B cell (primary cell): ENCODE measurements around the gene SPRR3. TPM values are rescaled to one million over a fixed set of nuclear protein-coding genes. Genes with fewer than 3 reads are reported as not detected.

Source experiments
- ATAC-seq: fragments of 200-7000 bp; cut with Tn5 transposase; one replicate; pipeline ENCODE4 v1.10.0; 2021; ENCODE audit warnings: low read depth, mild to moderate bottlenecking, moderate number of reproducible peaks, moderate library complexity
- CTCF ChIA-PET: fragments of 350-600 bp; sonication (Branson Sonifier 250); formaldehyde crosslinking; loops from one replicate; lab custom pipeline; 2021; ENCODE audit warnings: antibody characterized with exemption, inconsistent platforms; lab: Charles Lee
- POLR2A ChIA-PET: fragments of 350-600 bp; sonication (Branson Sonifier 250); formaldehyde crosslinking; loops from one replicate; lab custom pipeline; 2021; ENCODE audit warnings: antibody characterized with exemption; lab: Charles Lee
- DNase-seq: peaks from one replicate; pipeline ENCODE4 v3.0.0; 2013
- H2AFZ ChIP-seq: 2 replicates; pipeline ENCODE4 v1.6.1; 2012; ENCODE audit warnings: mild to moderate bottlenecking, low read depth, low read length; ENCODE audit not compliant: insufficient read depth, poor library complexity, severe bottlenecking
- H3K27ac ChIP-seq, 2 donors: 1 replicate in 1 of 2; 2 replicates in 1 of 2; pipeline ENCODE4 v1.5.1; 2012 to 2013; ENCODE audit warnings: low read length in 2 of 2, mild to moderate bottlenecking in 2 of 2, moderate library complexity in 1 of 2
- H3K27me3 ChIP-seq, 4 experiments: fragments of 200-600 bp in 1 of 4; sonication (generic) in 1 of 4; replicated peaks in 1 of 4; 1 replicate in 2 of 4; 2 replicates in 2 of 4; pipeline versions ENCODE4 v1.6.1 to v1.7.0; 2013 to 2016; ENCODE audit warnings: low read length in 3 of 4, mild to moderate bottlenecking in 2 of 4, mixed read lengths in 1 of 4, moderate library complexity in 1 of 4; ENCODE audit not compliant: insufficient read depth in 4 of 4, control insufficient read depth in 3 of 4; ENCODE audit errors: control extremely low read depth in 1 of 4
- H3K36me3 ChIP-seq, 2 experiments: replicated peaks in 1 of 2; 1 replicate in 1 of 2; 2 replicates in 1 of 2; pipeline versions ENCODE4 v1.6.1 to v1.7.1; 2013; ENCODE audit warnings: low read length in 1 of 2; ENCODE audit not compliant: insufficient read depth in 2 of 2, control insufficient read depth in 1 of 2; ENCODE audit errors: control extremely low read depth in 1 of 2, extremely low read depth in 1 of 2
- H3K4me1 ChIP-seq, 2 donors: fragments of 200-600 bp in 1 of 2; sonication (generic) in 1 of 2; 1 replicate in 1 of 2; 2 replicates in 1 of 2; pipeline versions ENCODE4 v1.5.1 to v1.6.1; 2013 to 2017; ENCODE audit warnings: low read length in 2 of 2; ENCODE audit not compliant: control insufficient read depth in 2 of 2, insufficient read depth in 2 of 2
- H3K4me2 ChIP-seq: replicated peaks from 2 replicates; pipeline ENCODE3; 2012; ENCODE audit warnings: mild to moderate bottlenecking, low read depth, low read length; ENCODE audit not compliant: poor library complexity, severe bottlenecking
- H3K4me3 ChIP-seq, 5 experiments: fragments of 200-600 bp in 1 of 5; sonication (generic) in 1 of 5; 1 replicate in 3 of 5; 2 replicates in 2 of 5; pipeline versions ENCODE4 v1.5.1 to v1.7.0; 2011 to 2016; ENCODE audit warnings: low read length in 4 of 5, mild to moderate bottlenecking in 4 of 5, low read depth in 2 of 5, control low read depth in 1 of 5, moderate library complexity in 1 of 5; ENCODE audit not compliant: insufficient read depth in 1 of 5; ENCODE audit errors: control extremely low read depth in 1 of 5, extremely low read depth in 1 of 5
- H3K79me2 ChIP-seq: fragments of 200-600 bp; sonication (generic); one replicate; pipeline ENCODE4 v1.6.0; 2016; ENCODE audit warnings: low read length; ENCODE audit not compliant: control insufficient read depth, insufficient read depth
- H3K9ac ChIP-seq: fragments of 200-600 bp; sonication (generic); 2 replicates; pipeline ENCODE4 v1.6.1; 2017; ENCODE audit warnings: mild to moderate bottlenecking, low read length, moderate library complexity
- H3K9me3 ChIP-seq, 3 donors: one replicate each; pipeline versions ENCODE4 v1.6.1 to v1.7.1; 2013; ENCODE audit warnings: low read length in 2 of 3; ENCODE audit not compliant: control insufficient read depth in 2 of 3, insufficient read depth in 1 of 3; ENCODE audit errors: control extremely low read depth in 1 of 3
- H4K20me1 ChIP-seq: 2 replicates; pipeline ENCODE4 v1.6.0; 2012; ENCODE audit warnings: mild to moderate bottlenecking, low read length; ENCODE audit not compliant: insufficient read depth, control insufficient read depth, poor library complexity, severe bottlenecking
- H3K27ac Mint-ChIP-seq: one replicate; pipeline ENCODE4 v1.8.0; 2021; ENCODE audit warnings: mixed read lengths
- H3K27me3 Mint-ChIP-seq: one replicate; pipeline ENCODE4 v1.8.0; 2021; ENCODE audit warnings: mixed read lengths
- H3K4me1 Mint-ChIP-seq: one replicate; pipeline ENCODE4 v1.8.0; 2021; ENCODE audit warnings: mixed read lengths
- H3K4me3 Mint-ChIP-seq: one replicate; pipeline ENCODE4 v1.8.0; 2021; ENCODE audit warnings: mixed read lengths
- H3K9me3 Mint-ChIP-seq: one replicate; pipeline ENCODE4 v1.8.0; 2022; ENCODE audit warnings: mixed read lengths; ENCODE audit not compliant: insufficient read depth
- CTCF ChIP-seq: fragments of 200-600 bp; IDR thresholded peaks from one replicate; pipeline ENCODE4 v1.8.0; 2022; ENCODE audit warnings: antibody characterized with exemption, mild to moderate bottlenecking
- EZH2 ChIP-seq: IDR thresholded peaks from 2 replicates; pipeline ENCODE4 v1.6.1; 2012; ENCODE audit warnings: borderline replicate concordance, low read depth, mild to moderate bottlenecking, moderate library complexity, low read length; ENCODE audit not compliant: insufficient read depth, poor library complexity, severe bottlenecking
- WGBS: methylation state at CpG from one replicate; pipeline ENCODE4 v1.1.5; 2013; ENCODE audit warnings: missing lambda C conversion rate; ENCODE audit not compliant: insufficient coverage; 5-methylcytosine and 5-hydroxymethylcytosine counted together
- intact Hi-C: fragments of 100-400 bp; cut with micrococcal nuclease; formaldehyde crosslinking; loops from one replicate; pipeline ENCODE4 v1.10.0; 2022
- polyA plus RNA-seq: library from polyadenylated mRNA; depleted of rRNA; stranded (reverse); fragments of >200 nt; gene quantifications from 2 replicates; pipeline ENCODE4 v1.2.3, GENCODE V29; 2012
- small RNA-seq: library from RNA; depleted of rRNA; stranded (forward); fragments of <200 nt; gene quantifications from one replicate; pipeline ENCODE3, GENCODE V24; 2012; ENCODE audit warnings: low replicate concordance, low read depth; ENCODE audit not compliant: insufficient read length
- total RNA-seq, 2 donors: library from RNA; stranded (reverse); fragments of 120-200 nt in 1 of 2; gene quantifications; 1 replicate in 1 of 2; 2 replicates in 1 of 2; pipeline versions ENCODE4 v1.2.3 to v1.2.4, GENCODE V29; 2013 to 2022

SPRR3 gene
- total and polyA plus RNA-seq, 2 donors (not counting 1 experiment from before 2014, with no cell fraction given): not detected

DNA sequence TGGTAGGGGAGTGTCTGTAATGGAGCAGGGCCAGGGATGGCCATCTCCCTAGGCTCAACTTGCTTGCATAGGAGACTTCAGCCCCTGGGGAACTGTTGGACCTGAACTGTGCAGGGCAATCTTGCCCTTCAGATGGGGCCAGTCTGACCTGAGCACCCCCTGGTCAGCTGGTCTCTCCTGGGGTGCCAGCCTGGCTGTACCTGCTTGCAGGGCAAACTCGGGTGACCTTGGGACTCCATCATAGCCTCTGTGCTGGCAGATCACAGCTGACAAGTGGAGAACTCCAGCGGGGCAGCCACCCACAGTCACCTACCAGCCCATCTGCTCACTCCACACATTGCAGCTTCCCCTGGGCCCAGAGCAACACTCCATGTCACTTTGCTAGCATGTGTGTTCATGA lies 47.7 kb downstream of the SPRR3 start:
- Mint-ChIP-seq H3K4me3 (no peak overlapping the region), H3K9me3 (no peaks in the 10 kb centered on the region), H3K27me3 (peaks cover 53% of the 10 kb centered on the region), H3K27ac (no peak overlapping the region), H3K4me1 (no peaks in the 10 kb centered on the region)
- WGBS: 89% methylated on average over 2 of the region's 2 CpGs
- H3K9ac ChIP-seq: no peak overlapping the region
- POLR2A ChIA-PET: no interaction called here
- H3K27me3 ChIP-seq: peaks cover 0 to 9% (median 4%) of the 10 kb centered on the region in 4 experiments
- H3K36me3 ChIP-seq: no peaks in the 10 kb centered on the region
- H3K4me3 ChIP-seq: no peak overlapping the region
- no peaks in the 10 kb centered on the region for H3K79me2 ChIP-seq
- H3K4me2 ChIP-seq: no peak overlapping the region
- no peak overlapping the region for H3K27ac ChIP-seq
- DNase-seq (no peak), ATAC-seq (no peak)
- TF ChIP-seq CTCF: no peak
- no peak for TF ChIP-seq EZH2
- intact Hi-C loops: no loop called here
- H3K9me3 ChIP-seq: peaks cover 0 to 3% (median 0%) of the 10 kb centered on the region in 3 donors
- CTCF ChIA-PET: no interaction called here
- no peaks in the 10 kb centered on the region for H3K4me1 ChIP-seq
- H4K20me1 ChIP-seq: no peaks in the 10 kb centered on the region
- H2AFZ ChIP-seq: no peak overlapping the region

Small RNAs within 50 kb of the gene (small RNA-seq; reads per million reads assigned to genes)
- gene AL356867.1 (not detected), gene RF00322 (not detected), gene SPRR1A (not detected)

Other genes with a start within 250 kb of the SPRR3 start
- gene KPRP, start 243.7 kb upstream of the SPRR3 start, total RNA-seq: not detected in 2 replicates
- not detected in 2 replicates for gene KPRP, start 243.7 kb upstream of the SPRR3 start, polyA plus RNA-seq
- not detected in 2 replicates for gene LCE1F, start 226.6 kb upstream of the SPRR3 start, total RNA-seq
- gene LCE1F, start 226.6 kb upstream of the SPRR3 start, polyA plus RNA-seq: not detected in 2 replicates
- gene LCE1E, start 215.5 kb upstream of the SPRR3 start, total RNA-seq: not detected in 2 replicates
- not detected in 2 replicates for gene LCE1E, start 215.5 kb upstream of the SPRR3 start, polyA plus RNA-seq
- not detected in 2 replicates for gene LCE1D, start 205.0 kb upstream of the SPRR3 start, total RNA-seq
- gene LCE1D, start 205.0 kb upstream of the SPRR3 start, polyA plus RNA-seq: not detected in 2 replicates
- not detected in 2 replicates for gene LCE1C, start 195.1 kb upstream of the SPRR3 start, total RNA-seq
- gene LCE1C, start 195.1 kb upstream of the SPRR3 start, polyA plus RNA-seq: not detected in 2 replicates
- gene LCE1B, start 189.8 kb upstream of the SPRR3 start, total RNA-seq: not detected in 2 replicates
- not detected in 2 replicates for gene LCE1B, start 189.8 kb upstream of the SPRR3 start, polyA plus RNA-seq
- not detected in 2 replicates for gene LCE1A, start 174.3 kb upstream of the SPRR3 start, total RNA-seq
- gene LCE1A, start 174.3 kb upstream of the SPRR3 start, polyA plus RNA-seq: not detected in 2 replicates
- not detected in 2 replicates for gene LCE6A, start 158.9 kb upstream of the SPRR3 start, total RNA-seq
- gene LCE6A, start 158.9 kb upstream of the SPRR3 start, polyA plus RNA-seq: not detected in 2 replicates
- not detected in 2 replicates for gene LCE7A, start 141.8 kb upstream of the SPRR3 start, total RNA-seq
- not detected in 2 replicates for gene LCE7A, start 141.8 kb upstream of the SPRR3 start, polyA plus RNA-seq
- gene SMCP, start 123.4 kb upstream of the SPRR3 start, total RNA-seq: not detected in 2 replicates
- not detected in 2 replicates for gene SMCP, start 123.4 kb upstream of the SPRR3 start, polyA plus RNA-seq
- not detected in 2 replicates for gene IVL, start 93.2 kb upstream of the SPRR3 start, total RNA-seq
- gene IVL, start 93.2 kb upstream of the SPRR3 start, polyA plus RNA-seq: not detected in 2 replicates
- not detected in 2 replicates for gene SPRR5, start 54.5 kb upstream of the SPRR3 start, total RNA-seq
- not detected in 2 replicates for gene SPRR5, start 54.5 kb upstream of the SPRR3 start, polyA plus RNA-seq
- gene SPRR4, start 31.1 kb upstream of the SPRR3 start, total RNA-seq: not detected in 2 replicates
- gene SPRR4, start 31.1 kb upstream of the SPRR3 start, polyA plus RNA-seq: not detected in 2 replicates
- not detected in 2 replicates for gene SPRR1A, start 17.7 kb upstream of the SPRR3 start, total RNA-seq
- gene SPRR1A, start 17.7 kb upstream of the SPRR3 start, polyA plus RNA-seq: not detected in 2 replicates
- gene SPRR1B, start 29.5 kb downstream of the SPRR3 start, total RNA-seq: not detected in 2 replicates
- not detected in 2 replicates for gene SPRR1B, start 29.5 kb downstream of the SPRR3 start, polyA plus RNA-seq
- gene SPRR2D, start 39.4 kb downstream of the SPRR3 start, total RNA-seq: not detected in 2 replicates
- gene SPRR2D, start 39.4 kb downstream of the SPRR3 start, polyA plus RNA-seq: not detected in 2 replicates
- not detected in 2 replicates for gene SPRR2A, start 55.8 kb downstream of the SPRR3 start, total RNA-seq
- not detected in 2 replicates for gene SPRR2A, start 55.8 kb downstream of the SPRR3 start, polyA plus RNA-seq
- gene SPRR2B, start 69.9 kb downstream of the SPRR3 start, total RNA-seq: not detected in 2 replicates
- gene SPRR2B, start 69.9 kb downstream of the SPRR3 start, polyA plus RNA-seq: not detected in 2 replicates
- not detected in 2 replicates for gene SPRR2E, start 92.8 kb downstream of the SPRR3 start, total RNA-seq
- gene SPRR2E, start 92.8 kb downstream of the SPRR3 start, polyA plus RNA-seq: not detected in 2 replicates
- gene SPRR2F, start 111.8 kb downstream of the SPRR3 start, total RNA-seq: not detected in 2 replicates
- not detected in 2 replicates for gene SPRR2F, start 111.8 kb downstream of the SPRR3 start, polyA plus RNA-seq
- gene SPRR2G, start 149.1 kb downstream of the SPRR3 start, total RNA-seq: not detected in 2 replicates
- gene SPRR2G, start 149.1 kb downstream of the SPRR3 start, polyA plus RNA-seq: not detected in 2 replicates
- gene LELP1, start 201.7 kb downstream of the SPRR3 start, total RNA-seq: not detected in 2 replicates
- gene LELP1, start 201.7 kb downstream of the SPRR3 start, polyA plus RNA-seq: not detected in 2 replicates
- not detected in 2 replicates for gene PRR9, start 215.8 kb downstream of the SPRR3 start, total RNA-seq
- not detected in 2 replicates for gene PRR9, start 215.8 kb downstream of the SPRR3 start, polyA plus RNA-seq